Upper lobe of left lung (tissue), 6 donors: ENCODE measurements around the gene LIMK2. TPM values are rescaled to one million over a fixed set of nuclear protein-coding genes. Genes with fewer than 3 reads are reported as not detected.

ENCODE experiments used
- ATAC-seq, 2 donors: fragments of 200-7000 bp; cut with Tn5 transposase; one replicate each; pipeline ENCODE4 v1.9.1; 2022; ENCODE audit warnings: mild to moderate bottlenecking in 2 of 2, moderate library complexity in 2 of 2; ENCODE audit not compliant: low FRiP score in 2 of 2
- DNase-seq, 2 donors: peaks; one replicate each; pipeline ENCODE4 v3.0.0-alpha.2; 2019 to 2020
- H3K27ac ChIP-seq, 4 donors: fragments of 200-600 bp; sonication (generic); one replicate each; pipeline ENCODE4 v1.5.1; 2016 to 2019
- H3K27me3 ChIP-seq, 4 donors: fragments of 200-600 bp; sonication (generic); one replicate each; pipeline ENCODE4 v1.5.1; 2017 to 2019
- H3K36me3 ChIP-seq, 4 donors: fragments of 200-600 bp; sonication (generic); one replicate each; pipeline ENCODE4 v1.5.1; 2016 to 2019
- H3K4me1 ChIP-seq, 4 donors: fragments of 200-600 bp; sonication (generic); one replicate each; pipeline ENCODE4 v1.5.1; 2018 to 2019
- H3K4me3 ChIP-seq, 4 donors: fragments of 200-600 bp; sonication (generic); one replicate each; pipeline ENCODE4 v1.5.1; 2017 to 2019; ENCODE audit warnings: mild to moderate bottlenecking in 2 of 4, moderate library complexity in 1 of 4
- H3K9me3 ChIP-seq, 4 donors: fragments of 200-600 bp; sonication (generic); one replicate each; pipeline ENCODE4 v1.5.1; 2018 to 2019
- EP300 ChIP-seq, 4 donors: sonication (generic); formaldehyde crosslinking; IDR thresholded peaks; one replicate each; pipeline ENCODE4 v1.5.1; 2017; ENCODE audit warnings: antibody characterized with exemption in 4 of 4, control low read depth in 2 of 4
- POLR2A ChIP-seq, 4 donors: fragments of 450-650 bp; IDR thresholded peaks; one replicate each; pipeline ENCODE4 v1.5.1; 2016 to 2017; ENCODE audit warnings: antibody characterized with exemption in 4 of 4, mild to moderate bottlenecking in 2 of 4
- POLR2AphosphoS5 ChIP-seq, 2 donors: sonication (generic); formaldehyde crosslinking; IDR thresholded peaks; one replicate each; pipeline ENCODE4 v1.5.1; 2017; ENCODE audit warnings: antibody characterized with exemption in 2 of 2
- WGBS, 2 donors: methylation state at CpG; one replicate each; pipeline ENCODE4 v1.1.5; 2017 to 2018; 5-methylcytosine and 5-hydroxymethylcytosine counted together
- total RNA-seq, 6 donors: library from RNA; depleted of rRNA in 4 of 6; stranded (reverse); fragments of >200 nt in 4 of 6; gene quantifications; one replicate each; pipeline versions ENCODE4 v1.1.0 to v1.2.1, GENCODE V29; 2016 to 2021
- TF ChIP-seq, protein P1 (sequence below), 6 experiments: fragments of 450-650 bp in 4 of 6; fragments of 200-600 bp in 2 of 6; sonication (generic) in 2 of 6; IDR thresholded peaks; one replicate each; pipeline ENCODE4 v1.5.1; 2016 to 2019; ENCODE audit warnings: antibody characterized with exemption in 6 of 6
- donor health status: DM: no; HTN: no; CAD: no; lungs with moderate emphysema.
- donor health status: DM: no; HTN: yes; CAD: no; lungs with severe emphysema.

The LIMK2 gene
- total RNA-seq, 6 donors from 2014 or later = 44.5 to 141 (median 75.8) TPM

GRCh38 chr22:31302006-31302405 lies 89.9 kb downstream of the LIMK2 start:
- Histone ChIP-seq H3K4me1 (peaks cover 2 to 19% (median 7%) of the 10 kb centered on the region in 4 donors), H3K27me3 (no peaks in the 10 kb centered on the region), H3K36me3 (no peaks in the 10 kb centered on the region), H3K4me3 (no peak overlapping the region), H3K27ac (no peak overlapping the region), H3K9me3 (no peaks in the 10 kb centered on the region)
- DNase-seq (no peak), ATAC-seq (no peak)
- no peak for TF ChIP-seq EP300 (IDR thresholded peaks at IDR 0.05)
- no peak for TF ChIP-seq POLR2A (IDR thresholded peaks at IDR 0.05)
- TF ChIP-seq, protein P1, sequence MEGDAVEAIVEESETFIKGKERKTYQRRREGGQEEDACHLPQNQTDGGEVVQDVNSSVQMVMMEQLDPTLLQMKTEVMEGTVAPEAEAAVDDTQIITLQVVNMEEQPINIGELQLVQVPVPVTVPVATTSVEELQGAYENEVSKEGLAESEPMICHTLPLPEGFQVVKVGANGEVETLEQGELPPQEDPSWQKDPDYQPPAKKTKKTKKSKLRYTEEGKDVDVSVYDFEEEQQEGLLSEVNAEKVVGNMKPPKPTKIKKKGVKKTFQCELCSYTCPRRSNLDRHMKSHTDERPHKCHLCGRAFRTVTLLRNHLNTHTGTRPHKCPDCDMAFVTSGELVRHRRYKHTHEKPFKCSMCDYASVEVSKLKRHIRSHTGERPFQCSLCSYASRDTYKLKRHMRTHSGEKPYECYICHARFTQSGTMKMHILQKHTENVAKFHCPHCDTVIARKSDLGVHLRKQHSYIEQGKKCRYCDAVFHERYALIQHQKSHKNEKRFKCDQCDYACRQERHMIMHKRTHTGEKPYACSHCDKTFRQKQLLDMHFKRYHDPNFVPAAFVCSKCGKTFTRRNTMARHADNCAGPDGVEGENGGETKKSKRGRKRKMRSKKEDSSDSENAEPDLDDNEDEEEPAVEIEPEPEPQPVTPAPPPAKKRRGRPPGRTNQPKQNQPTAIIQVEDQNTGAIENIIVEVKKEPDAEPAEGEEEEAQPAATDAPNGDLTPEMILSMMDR (IDR thresholded peaks at IDR 0.05) = no peak
- no peak for TF ChIP-seq POLR2AphosphoS5 (IDR thresholded peaks at IDR 0.05)

DNA sequence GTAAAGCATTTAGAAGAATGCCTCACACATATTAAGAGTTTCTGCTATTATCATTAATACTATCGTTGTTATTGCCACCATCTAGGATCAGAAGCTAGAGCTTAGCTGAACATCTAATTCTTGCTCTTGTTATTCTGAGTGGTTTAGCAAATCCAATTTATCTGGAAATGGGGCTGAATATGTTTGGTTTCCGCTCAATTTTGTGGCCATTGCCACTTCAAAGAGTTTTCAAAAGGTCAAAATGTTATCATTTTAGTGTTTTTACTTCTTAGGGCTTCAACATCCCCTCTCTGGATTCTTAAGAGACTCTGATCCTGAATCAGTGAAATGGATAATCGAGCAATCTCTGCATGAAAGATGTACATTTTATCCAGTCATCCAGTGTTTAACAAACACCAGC lies 90.4 kb downstream of the LIMK2 start:
- TF ChIP-seq, protein P1 (IDR thresholded peaks at IDR 0.05) = no peak
- TF ChIP-seq EP300 (IDR thresholded peaks at IDR 0.05) (no peak), POLR2AphosphoS5 (IDR thresholded peaks at IDR 0.05) (no peak), POLR2A (IDR thresholded peaks at IDR 0.05) (no peak)
- 85 to 89% methylated on average over 3 of the region's 3 CpGs for WGBS, 2 donors
- DNase-seq = no peak

DNA sequence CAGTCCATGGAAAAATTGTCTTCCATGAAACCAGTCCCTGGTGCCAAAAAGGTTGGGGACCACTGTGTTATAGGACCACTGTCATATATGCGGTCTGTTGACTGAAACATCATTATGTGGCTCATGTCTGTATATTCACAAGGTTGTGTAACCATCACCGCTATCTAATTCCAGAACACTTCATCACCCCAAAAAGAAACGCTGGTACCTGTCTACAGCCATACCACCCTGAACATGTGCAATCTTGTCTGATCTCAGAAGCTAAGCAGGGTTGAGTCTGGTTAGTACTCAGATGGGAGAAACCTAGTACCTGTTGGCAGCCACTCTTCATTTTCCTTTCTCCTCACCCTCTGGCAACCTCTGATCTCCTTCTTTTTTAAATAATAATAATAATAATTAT lies 93.1 kb downstream of the LIMK2 start:
- DNase-seq = no peak
- no peak overlapping the region for H3K4me3 ChIP-seq
- H3K27me3 ChIP-seq = no peaks in the 10 kb centered on the region
- no peak overlapping the region for H3K27ac ChIP-seq
- H3K36me3 ChIP-seq = no peaks in the 10 kb centered on the region
- ATAC-seq = no peak
- TF ChIP-seq POLR2A (IDR thresholded peaks at IDR 0.05) (no peak), EP300 (IDR thresholded peaks at IDR 0.05) (no peak), POLR2AphosphoS5 (IDR thresholded peaks at IDR 0.05) (no peak)
- TF ChIP-seq, protein P1 (IDR thresholded peaks at IDR 0.05) = no peak
- H3K4me1 ChIP-seq = peaks cover 0 to 17% (median 2%) of the 10 kb centered on the region in 4 donors
- H3K9me3 ChIP-seq = no peaks in the 10 kb centered on the region
- 82 to 93% methylated on average over 3 of the region's 3 CpGs for WGBS, 2 donors

More for the DNA sequence above, 90.4 kb downstream of the LIMK2 start:
- H3K27me3 ChIP-seq = no peaks in the 10 kb centered on the region
- no peaks in the 10 kb centered on the region for H3K9me3 ChIP-seq
- no peak for ATAC-seq
- H3K4me1 ChIP-seq = peaks cover 0 to 17% (median 3%) of the 10 kb centered on the region in 4 donors
- H3K27ac ChIP-seq = no peak overlapping the region
- H3K36me3 ChIP-seq = no peaks in the 10 kb centered on the region
- H3K4me3 ChIP-seq = no peak overlapping the region

DNA sequence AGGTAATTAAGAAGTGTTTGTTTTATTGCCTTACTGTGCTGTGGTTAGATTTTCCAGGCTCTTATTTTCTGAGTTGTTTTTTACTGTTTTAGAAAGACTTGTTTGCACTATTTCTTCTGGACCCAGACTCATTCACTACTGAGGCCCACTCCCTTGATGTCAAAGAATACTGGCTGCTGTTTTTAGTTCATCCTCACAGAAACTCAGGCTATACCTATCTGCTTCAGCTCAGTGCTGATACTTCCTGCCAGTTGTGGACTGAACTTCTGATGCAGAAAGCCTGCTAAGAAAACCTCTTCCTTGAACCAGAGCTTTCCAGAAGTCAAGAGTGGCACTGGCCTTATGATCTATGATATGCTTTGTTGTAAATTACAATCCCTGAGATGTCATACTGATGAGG lies 96.1 kb downstream of the LIMK2 start:
- H3K27ac ChIP-seq = no peak overlapping the region

More for the DNA sequence above, 96.1 kb downstream of the LIMK2 start:
- Histone ChIP-seq H3K36me3 (no peaks in the 10 kb centered on the region), H3K4me3 (no peak overlapping the region), H3K4me1 (peaks cover 0 to 4% (median 3%) of the 10 kb centered on the region in 4 donors), H3K27me3 (no peaks in the 10 kb centered on the region), H3K9me3 (no peaks in the 10 kb centered on the region)
- ATAC-seq (no peak), DNase-seq (no peak)
- TF ChIP-seq, protein P1 (IDR thresholded peaks at IDR 0.05) = no peak
- TF ChIP-seq EP300 (IDR thresholded peaks at IDR 0.05) (no peak), POLR2AphosphoS5 (IDR thresholded peaks at IDR 0.05) (no peak), POLR2A (IDR thresholded peaks at IDR 0.05) (no peak)
